H1 (cell line): ENCODE data around the gene UBE2J1. TPM values are rescaled to one million over a fixed set of nuclear protein-coding genes. Genes with fewer than 3 reads are reported as not detected.

Source experiments
- CTCF ChIA-PET: fragments of 300-600 bp; sonication (Branson Sonifier 250); formaldehyde crosslinking; loops from one replicate; lab custom pipeline; 2021; ENCODE audit not compliant: partially characterized antibody; lab: Charles Lee
- POLR2A ChIA-PET: fragments of 300-600 bp; sonication (Branson Sonifier 250); formaldehyde crosslinking; loops from one replicate; lab custom pipeline; 2021; ENCODE audit warnings: inconsistent platforms; ENCODE audit not compliant: partially characterized antibody; lab: Charles Lee
- DNase-seq, 2 experiments: peaks; one replicate each; pipeline versions ENCODE4 v3.0.0 to v3.0.0-alpha.2; 2010 to 2022; ENCODE audit warnings: low spot score in 2 of 2, low read depth in 1 of 2, mixed read lengths in 1 of 2
- FAIRE-seq: peaks from 2 replicates; lab custom pipeline; 2011; peaks lifted over from hg19 to GRCh38; lab: Jason Lieb, UNC
- H2AFZ ChIP-seq: 2 replicates; pipeline ENCODE4 v1.8.1; 2012; ENCODE audit warnings: low read length, inconsistent platforms
- H2AK5ac ChIP-seq: 2 replicates; pipeline ENCODE4 v1.6.1; 2013; ENCODE audit warnings: low read depth, low read length
- H2BK120ac ChIP-seq: replicated peaks from 2 replicates; pipeline ENCODE3; 2013; ENCODE audit warnings: low read depth, low read length, inconsistent platforms
- H2BK12ac ChIP-seq: 2 replicates; pipeline ENCODE4 v1.6.1; 2013; ENCODE audit warnings: low read depth, low read length
- H2BK15ac ChIP-seq: 2 replicates; pipeline ENCODE4 v1.6.1; 2013; ENCODE audit warnings: low read length
- H2BK20ac ChIP-seq: 2 replicates; pipeline ENCODE4 v1.6.1; 2013; ENCODE audit warnings: low read length
- H2BK5ac ChIP-seq: 2 replicates; pipeline ENCODE4 v1.6.1; 2013; ENCODE audit warnings: low read depth, low read length
- H3K14ac ChIP-seq: 2 replicates; pipeline ENCODE4 v1.6.1; 2013; ENCODE audit warnings: inconsistent platforms; ENCODE audit not compliant: insufficient read length
- H3K18ac ChIP-seq: 2 replicates; pipeline ENCODE4 v1.6.1; 2013; ENCODE audit warnings: low read length; ENCODE audit errors: extremely low read depth
- H3K23ac ChIP-seq: 2 replicates; pipeline ENCODE4 v1.6.1; 2013; ENCODE audit warnings: inconsistent platforms; ENCODE audit not compliant: insufficient read length
- H3K23me2 ChIP-seq: 2 replicates; pipeline ENCODE4 v1.6.1; 2013; ENCODE audit warnings: low read depth, low read length
- H3K27ac ChIP-seq: 2 replicates; pipeline ENCODE4 v1.6.1; 2011; ENCODE audit warnings: low read depth, low read length, inconsistent platforms
- H3K27me3 ChIP-seq, 4 experiments: replicated peaks in 1 of 4; 1 replicate in 1 of 4; 2 replicates in 3 of 4; pipeline versions ENCODE4 v1.6.1 to v1.8.1; 2011 to 2013; ENCODE audit warnings: low read length in 3 of 4, mild to moderate bottlenecking in 3 of 4, inconsistent platforms in 2 of 4, mixed read lengths in 2 of 4, moderate library complexity in 1 of 4; ENCODE audit not compliant: control insufficient read depth in 3 of 4, insufficient read depth in 3 of 4; ENCODE audit errors: extremely low read depth in 1 of 4
- H3K36me3 ChIP-seq, 4 experiments: 2 replicates each; pipeline versions ENCODE4 v1.6.1 to v1.8.1; 2011 to 2013; ENCODE audit warnings: mild to moderate bottlenecking in 4 of 4, low read length in 3 of 4, moderate library complexity in 2 of 4, control low read depth in 1 of 4, inconsistent platforms in 1 of 4; ENCODE audit not compliant: insufficient read depth in 4 of 4, control insufficient read depth in 2 of 4
- H3K4ac ChIP-seq: replicated peaks from 2 replicates; pipeline ENCODE3; 2013; ENCODE audit warnings: low read length, low read depth, mixed read lengths, inconsistent platforms; ENCODE audit not compliant: insufficient read length
- H3K4me1 ChIP-seq, 4 experiments: replicated peaks in 1 of 4; 1 replicate in 1 of 4; 2 replicates in 3 of 4; pipeline versions ENCODE4 v1.6.1 to v1.8.1; 2011 to 2013; ENCODE audit warnings: low read length in 3 of 4, inconsistent platforms in 2 of 4, mixed read lengths in 1 of 4; ENCODE audit not compliant: insufficient read depth in 4 of 4, control insufficient read depth in 3 of 4
- H3K4me2 ChIP-seq, 2 experiments: 2 replicates each; pipeline versions ENCODE4 v1.6.1 to v1.8.1; 2011 to 2013; ENCODE audit warnings: low read depth in 2 of 2, low read length in 2 of 2, control low read depth in 1 of 2, inconsistent platforms in 1 of 2, mild to moderate bottlenecking in 1 of 2; ENCODE audit not compliant: insufficient read depth in 1 of 2
- H3K4me3 ChIP-seq, 4 experiments: fragments of 200-600, 300-600 bp in 1 of 4; sonication (generic), shearing (Covaris generic), sonication (Bioruptor Twin) in 1 of 4; 2 replicates each; pipeline versions ENCODE4 v1.5.1 to v1.8.1; 2011 to 2016; ENCODE audit warnings: low read length in 4 of 4, low read depth in 3 of 4, control low read depth in 2 of 4, inconsistent platforms in 2 of 4, mild to moderate bottlenecking in 2 of 4, mixed read lengths in 1 of 4, moderate library complexity in 1 of 4; ENCODE audit not compliant: insufficient read depth in 2 of 4; ENCODE audit errors: extremely low read depth in 1 of 4
- H3K56ac ChIP-seq: replicated peaks from 2 replicates; pipeline ENCODE3; 2013; ENCODE audit warnings: low read depth, mild to moderate bottlenecking, mixed read lengths, low read length, inconsistent platforms; ENCODE audit not compliant: insufficient read length
- H3K79me1 ChIP-seq: 2 replicates; pipeline ENCODE4 v1.6.1; 2013; ENCODE audit warnings: low read depth, low read length, control low read depth
- H3K79me2 ChIP-seq, 2 experiments: 2 replicates each; pipeline versions ENCODE4 v1.6.1 to v1.8.1; 2012 to 2013; ENCODE audit warnings: low read length in 2 of 2, mild to moderate bottlenecking in 2 of 2, inconsistent platforms in 1 of 2; ENCODE audit not compliant: insufficient read depth in 2 of 2, control insufficient read depth in 1 of 2
- H3K9ac ChIP-seq, 4 experiments: replicated peaks in 1 of 4; 1 replicate in 1 of 4; 2 replicates in 3 of 4; pipeline versions ENCODE4 v1.6.1 to v1.8.1; 2011 to 2013; ENCODE audit warnings: low read depth in 3 of 4, low read length in 3 of 4, control low read depth in 2 of 4, mild to moderate bottlenecking in 2 of 4, moderate library complexity in 2 of 4, inconsistent platforms in 1 of 4; ENCODE audit errors: extremely low read depth in 1 of 4
- H3K9me3 ChIP-seq, 2 experiments: 2 replicates each; pipeline versions ENCODE4 v1.6.1 to v1.8.1; 2012 to 2013; ENCODE audit warnings: mild to moderate bottlenecking in 2 of 2, moderate library complexity in 2 of 2, control low read depth in 1 of 2, inconsistent platforms in 1 of 2, low read depth in 1 of 2, low read length in 1 of 2, mixed read lengths in 1 of 2; ENCODE audit not compliant: insufficient read depth in 2 of 2
- H4K20me1 ChIP-seq, 2 experiments: replicated peaks in 1 of 2; 2 replicates each; pipeline versions ENCODE3 to v1.8.1; 2011 to 2013; ENCODE audit warnings: inconsistent platforms in 2 of 2, low read length in 2 of 2, mild to moderate bottlenecking in 1 of 2; ENCODE audit not compliant: insufficient read depth in 2 of 2, control insufficient read depth in 1 of 2
- H4K5ac ChIP-seq: 2 replicates; pipeline ENCODE4 v1.6.1; 2013; ENCODE audit warnings: low read length, low read depth, mixed read lengths, inconsistent platforms; ENCODE audit not compliant: insufficient read length
- H4K8ac ChIP-seq: 2 replicates; pipeline ENCODE4 v1.8.0; 2013; ENCODE audit warnings: mild to moderate bottlenecking, moderate library complexity, low read length, inconsistent platforms; ENCODE audit not compliant: insufficient read depth; ENCODE audit errors: extremely low read depth
- H4K91ac ChIP-seq: replicated peaks from 2 replicates; pipeline ENCODE3; 2013; ENCODE audit warnings: low read length, mixed read lengths, inconsistent platforms; ENCODE audit not compliant: insufficient read length
- ASH2L ChIP-seq: fragments of 200-600, 300-600 bp; sonication (generic); IDR thresholded peaks from one replicate; pipeline ENCODE4 v1.7.1; 2017; ENCODE audit warnings: low read length
- BRCA1 ChIP-seq: IDR thresholded peaks from 2 replicates; pipeline ENCODE4 v1.6.1; 2012; ENCODE audit warnings: low read depth, low read length, improper control_type of control experiment
- CBX5 ChIP-seq: fragments of 300-800, 300-1000 bp; sonication (generic); IDR thresholded peaks from 2 replicates; pipeline ENCODE4 v1.7.1; 2016; ENCODE audit warnings: antibody characterized with exemption, low read length, low read depth
- CBX8 ChIP-seq: fragments of 300-800, 300-1000 bp; sonication (generic); IDR thresholded peaks from 2 replicates; pipeline ENCODE4 v1.7.1; 2016; ENCODE audit warnings: low read depth, low read length, borderline replicate concordance
- EP300 ChIP-seq, 2 experiments: IDR thresholded peaks; 1 replicate in 1 of 2; 2 replicates in 1 of 2; pipeline ENCODE4 v1.6.1; 2011 to 2012; ENCODE audit warnings: low read depth in 2 of 2, low read length in 2 of 2, mild to moderate bottlenecking in 2 of 2, borderline replicate concordance in 1 of 2, inconsistent platforms in 1 of 2, moderate library complexity in 1 of 2
- HDAC2 ChIP-seq, 2 experiments: fragments of 300-600 bp in 1 of 2; sonication (generic) in 1 of 2; IDR thresholded peaks; 2 replicates each; pipeline ENCODE4 v1.6.1; 2011 to 2012; ENCODE audit warnings: low read depth in 2 of 2, low read length in 2 of 2, mild to moderate bottlenecking in 2 of 2, moderate library complexity in 2 of 2, borderline replicate concordance in 1 of 2, inconsistent platforms in 1 of 2
- HDAC6 ChIP-seq: IDR thresholded peaks from one replicate; pipeline ENCODE4 v1.7.1; 2012; ENCODE audit warnings: low read depth, mild to moderate bottlenecking, inconsistent platforms, low read length, moderate library complexity
- POU5F1 ChIP-seq: IDR thresholded peaks from 2 replicates; pipeline ENCODE4 v1.6.1; 2011; ENCODE audit warnings: low read depth, mild to moderate bottlenecking, low read length, moderate library complexity
- WGBS, 2 experiments: shearing (Covaris generic) in 1 of 2; methylation state at CpG; one replicate each; pipeline versions ENCODE4 v1.1.6 to v1.1.7; 2013 to 2015; ENCODE audit warnings: low lambda C conversion rate in 2 of 2, mixed read lengths in 2 of 2, inconsistent platforms in 1 of 2, low coverage in 1 of 2, missing lambda C conversion rate in 1 of 2; ENCODE audit not compliant: insufficient replicate concordance in 2 of 2, insufficient coverage in 1 of 2, insufficient read length in 1 of 2; ENCODE audit errors: extremely low coverage in 1 of 2, missing lambda C conversion rate in 1 of 2; 5-methylcytosine and 5-hydroxymethylcytosine counted together
- polyA plus RNA-seq, 7 experiments: library from polyadenylated mRNA; depleted of rRNA in 3 of 7; stranded (reverse) in 5 of 7; unstranded in 2 of 7; fragments of >200 nt in 5 of 7; fragments of 200-250 nt in 2 of 7; gene quantifications; 1 replicate in 5 of 7; 2 replicates in 1 of 7; 4 replicates in 1 of 7; pipeline versions ENCODE4 v1.2.1 to v1.2.3, GENCODE V29; 2011 to 2013; ENCODE audit warnings: missing spikeins in 2 of 7, mixed read lengths in 2 of 7
- total RNA-seq: library from RNA; stranded (reverse); fragmentation: NEBNext Ultra II Directional; extraction: Animal tissue kit (Norgen Biotek cat#: 25700); gene quantifications from 2 replicates; pipeline ENCODE4 v1.2.1, GENCODE V29; 2021

UBE2J1 gene
- total and polyA plus RNA-seq, 2 of the 8 experiments (the other 6 are each of a cell fraction or from before 2014, with no cell fraction given), result 8.5 to 15.2 TPM

- no peak overlapping the region for H3K9ac ChIP-seq
- no peak overlapping the region for H3K4me3 ChIP-seq
- WGBS, 2 experiments, result 91% methylated on average over 2 of the region's 2 CpGs; no CpG with 5 or more reads in 1 of the 2 experiments
- no peaks in the 10 kb centered on the region for H4K20me1 ChIP-seq
- H4K5ac ChIP-seq, result no peak overlapping the region
- H3K23ac ChIP-seq, result no peak overlapping the region
- H3K56ac ChIP-seq, result no peak overlapping the region
- ChIA-PET POLR2A (interaction anchor here (0.8 to 2.3 kb wide), 2 partner anchors 10 to 1664 kb away, joined by 3 to 6 read pairs; no protein-coding TSS in a partner anchor), CTCF (interaction anchor here (0.8 to 15.3 kb wide), 7 partner anchors 10 to 255 kb away, joined by 3 to 130 read pairs (median 5); no protein-coding TSS in a partner anchor)
- no peaks in the 10 kb centered on the region for H3K36me3 ChIP-seq
- no peaks in the 10 kb centered on the region; a peak in 2 of 7 replicates for H3K27me3 ChIP-seq
- no peak for DNase-seq
- H2BK12ac ChIP-seq, result no peak overlapping the region
- H3K14ac ChIP-seq, result no peak overlapping the region
- no peak overlapping the region for H3K4ac ChIP-seq
- H3K18ac ChIP-seq, result no peak overlapping the region
- no peak for FAIRE-seq
- no peak overlapping the region for H3K27ac ChIP-seq
- no peaks in the 10 kb centered on the region for H3K79me2 ChIP-seq
- H3K23me2 ChIP-seq, result peaks cover 3% of the 10 kb centered on the region; the same call in 1 of the 2 replicates
- no peak overlapping the region for H2BK20ac ChIP-seq
- H2BK15ac ChIP-seq, result no peak overlapping the region
- H2BK120ac ChIP-seq, result no peak overlapping the region
- no peak overlapping the region for H2AK5ac ChIP-seq
- no peaks in the 10 kb centered on the region for H3K79me1 ChIP-seq
- H4K8ac ChIP-seq, result no peak overlapping the region
- H3K9me3 ChIP-seq, result no peaks in the 10 kb centered on the region
- H3K4me2 ChIP-seq, result no peak overlapping the region
- no peak overlapping the region for H4K91ac ChIP-seq
- H2BK5ac ChIP-seq, result no peak overlapping the region
- H3K4me1 ChIP-seq, result peaks cover 0 to 4% (median 0%) of the 10 kb centered on the region in 4 experiments; a peak in 1 of 7 replicates
- no peak overlapping the region for H2AFZ ChIP-seq
- no peak for TF ChIP-seq ASH2L
- no peak for TF ChIP-seq BRCA1
- TF ChIP-seq CBX5, result no peak
- no peak for TF ChIP-seq CBX8
- no peak for TF ChIP-seq HDAC2 (IDR thresholded peaks at IDR 0.05; ENCODE audit: borderline replicate concordance in 1 of 2, low read depth in 2 of 2, low read length in 2 of 2)
- no peak for TF ChIP-seq HDAC6
- TF ChIP-seq EP300 (IDR thresholded peaks at IDR 0.05; ENCODE audit: borderline replicate concordance in 1 of 2, low read depth in 2 of 2, low read length in 2 of 2), result no peak
- no peak for TF ChIP-seq POU5F1
Measured at GRCh38 chr6:89355511-89356194, 3.1 kb upstream of the UBE2J1 start.
